ENCODE results near the gene SCCPDH.

- TF ChIP-seq EZH2 (IDR thresholded peaks at IDR 0.05; ENCODE audit: low read length, missing control alignments), result no peak
- TF ChIP-seq CTCF (conservative IDR thresholded peaks at IDR 0.05 in 1 of 2, IDR thresholded peaks at IDR 0.05 in 1 of 2; ENCODE audit: low read depth in 1 of 2, low read length in 2 of 2), result no peak
These were observed 68.4 kb downstream of the SCCPDH start for GRCh38 chr1:246792603-246793002.

All from fibroblast of lung (primary cell).